GM23248 (cell line): ENCODE data around the gene MDM1.

Experiments
- EZH2 ChIP-seq: fragments of 200-600 bp; sonication (generic); IDR thresholded peaks from 2 replicates; pipeline ENCODE4 v1.6.1; 2018; ENCODE audit warnings: antibody characterized with exemption, mild to moderate bottlenecking; ENCODE audit not compliant: insufficient read depth, poor library complexity, severe bottlenecking
- EZH2phosphoT487 ChIP-seq: fragments of 200-600 bp; sonication (generic); IDR thresholded peaks from 2 replicates; pipeline ENCODE4 v1.6.1; 2018; ENCODE audit warnings: antibody characterized with exemption, moderate library complexity, mild to moderate bottlenecking, low read depth; ENCODE audit not compliant: insufficient read depth

GRCh38 chr12:68381476-68382219 is 49.5 kb upstream of the MDM1 start:
- TF ChIP-seq EZH2 (no peak), EZH2phosphoT487 (no peak)
